A673 (cell line): ENCODE data around the gene FBXL2. TPM values are rescaled to one million over a fixed set of nuclear protein-coding genes. Genes with fewer than 3 reads are reported as not detected.

Source experiments
- BruUV-seq: library from RNA; stranded (reverse); fragments of 400-500 nt; replicated peaks from 2 replicates; lab custom pipeline; 2021; lab: Mats Ljungman, UMichigan
- CTCF ChIA-PET: fragments of 300-600 bp; sonication (Branson Sonifier 250); formaldehyde crosslinking; loops from one replicate; lab custom pipeline; 2022; ENCODE audit warnings: antibody characterized with exemption; lab: Charles Lee
- POLR2A ChIA-PET: fragments of 300-600 bp; sonication (Branson Sonifier 250); formaldehyde crosslinking; loops from one replicate; lab custom pipeline; 2022; ENCODE audit warnings: antibody characterized with exemption; ENCODE audit not compliant: low non-redundant PET; lab: Charles Lee
- DNase-seq: peaks from one replicate; pipeline ENCODE4 v3.0.0-alpha.2; 2015; ENCODE audit warnings: low spot score
- H3K27ac ChIP-seq: fragments of 200-600 bp; sonication (generic); 2 replicates; pipeline ENCODE4 v1.5.1; 2016; ENCODE audit warnings: mixed run types, low read depth, mild to moderate bottlenecking, mixed read lengths, antibody characterized with exemption, low read length; ENCODE audit not compliant: poor library complexity, severe bottlenecking
- H3K27me3 ChIP-seq: fragments of 200-600 bp; sonication (generic); replicated peaks from 2 replicates; pipeline ENCODE4 v1.6.1; 2017; ENCODE audit warnings: mixed run types, low read depth, mild to moderate bottlenecking, mixed read lengths, antibody characterized with exemption, low read length; ENCODE audit not compliant: insufficient read depth, poor library complexity
- H3K36me3 ChIP-seq: fragments of 200-600 bp; sonication (generic); 2 replicates; pipeline ENCODE4 v1.6.1; 2016; ENCODE audit warnings: mixed run types, mild to moderate bottlenecking, mixed read lengths, antibody characterized with exemption, low read length; ENCODE audit not compliant: insufficient read depth, poor library complexity, severe bottlenecking
- H3K4me1 ChIP-seq: fragments of 200-600 bp; sonication (generic); 2 replicates; pipeline ENCODE4 v1.6.1; 2017; ENCODE audit warnings: mixed run types, mild to moderate bottlenecking, mixed read lengths, antibody characterized with exemption, low read length; ENCODE audit not compliant: insufficient read depth, poor library complexity, severe bottlenecking
- H3K4me3 ChIP-seq: fragments of 200-600 bp; sonication (generic); 2 replicates; pipeline ENCODE4 v1.5.1; 2016; ENCODE audit warnings: low read depth, mixed run types, mild to moderate bottlenecking, mixed read lengths, low read length; ENCODE audit not compliant: poor library complexity, severe bottlenecking
- H3K9me3 ChIP-seq: fragments of 200-600 bp; sonication (generic); 2 replicates; pipeline ENCODE4 v1.6.1; 2016; ENCODE audit warnings: mixed run types, low read depth, mild to moderate bottlenecking, mixed read lengths, antibody characterized with exemption, low read length; ENCODE audit not compliant: poor library complexity, severe bottlenecking
- CTCF ChIP-seq: fragments of 300-800, 200-600 bp; sonication (generic); conservative IDR thresholded peaks from 2 replicates; pipeline ENCODE4 v1.5.1; 2017; ENCODE audit warnings: low read depth, mild to moderate bottlenecking, antibody characterized with exemption, low read length, moderate library complexity, mixed read lengths
- EZH2 ChIP-seq: fragments of 200-600 bp; sonication (generic); IDR thresholded peaks from 2 replicates; pipeline ENCODE4 v1.6.1; 2017; ENCODE audit warnings: borderline replicate concordance, low read depth, mild to moderate bottlenecking, mixed read lengths, antibody characterized with exemption, low read length; ENCODE audit not compliant: poor library complexity, severe bottlenecking
- intact Hi-C: fragments of 100-400 bp; cut with micrococcal nuclease; formaldehyde crosslinking; loops from one replicate; pipeline ENCODE4 v1.10.0; 2022; ENCODE audit not compliant: unreplicated experiment
- total RNA-seq: library from RNA; stranded (reverse); gene quantifications from 2 replicates; pipeline ENCODE4 v1.2.3, GENCODE V29; 2021

The FBXL2 gene
- total RNA-seq, 1 experiment from 2014 or later: 7.8 TPM

GRCh38 chr3:33430571-33430970 is 153.3 kb downstream of the FBXL2 start:
- peaks cover 37% of the 10 kb centered on the region for H3K4me1 ChIP-seq
- TF ChIP-seq CTCF: no peak
- no peak for TF ChIP-seq EZH2
- intact Hi-C loops: no loop called here
- CTCF ChIA-PET: no interaction called here
- H3K36me3 ChIP-seq: no peaks in the 10 kb centered on the region
- H3K27ac ChIP-seq: no peak overlapping the region
- no TSS peak for BruUV-seq
- DNase-seq: no peak
- H3K27me3 ChIP-seq: no peaks in the 10 kb centered on the region
- H3K4me3 ChIP-seq: no peak overlapping the region
- H3K9me3 ChIP-seq: no peaks in the 10 kb centered on the region
- POLR2A ChIA-PET: no interaction called here

GRCh38 chr3:33433843-33434242 is 156.6 kb downstream of the FBXL2 start:
- TF ChIP-seq EZH2: no peak
- no peak for TF ChIP-seq CTCF
- no peak for DNase-seq
- no TSS peak for BruUV-seq

More at GRCh38 chr3:33433843-33434242, 156.6 kb downstream of the FBXL2 start:
- CTCF ChIA-PET: no interaction called here
- intact Hi-C loops: no loop called here
- no peak overlapping the region for H3K27ac ChIP-seq
- H3K36me3 ChIP-seq: no peaks in the 10 kb centered on the region
- POLR2A ChIA-PET: no interaction called here
- H3K4me1 ChIP-seq: peaks cover 21% of the 10 kb centered on the region
- H3K4me3 ChIP-seq: no peak overlapping the region
- H3K9me3 ChIP-seq: no peaks in the 10 kb centered on the region
- no peaks in the 10 kb centered on the region for H3K27me3 ChIP-seq

Other genes with a start within 250 kb of the FBXL2 start
- gene GLB1, start 180.3 kb upstream of the FBXL2 start, total RNA-seq: 47.3 and 47.9 TPM in 2 replicates
- 7.0 and 8.2 TPM in 2 replicates for gene TMPPE, start 180.3 kb upstream of the FBXL2 start, total RNA-seq
- 114 and 119 TPM in 2 replicates for gene CRTAP, start 163.4 kb upstream of the FBXL2 start, total RNA-seq
- 0.97 and 1.0 TPM in 2 replicates for gene SUSD5, start 58.6 kb upstream of the FBXL2 start, total RNA-seq
- 55.3 and 59.4 TPM in 2 replicates for gene UBP1, start 163.0 kb downstream of the FBXL2 start, total RNA-seq